ENCODE data around the gene DGLUCY.

The DGLUCY gene

GRCh38 chr14:91108941-91109611 is 4.8 kb upstream of the DGLUCY start:
- DNase-seq (ENCODE audit: low read depth): no peak
- TF ChIP-seq, protein P1, sequence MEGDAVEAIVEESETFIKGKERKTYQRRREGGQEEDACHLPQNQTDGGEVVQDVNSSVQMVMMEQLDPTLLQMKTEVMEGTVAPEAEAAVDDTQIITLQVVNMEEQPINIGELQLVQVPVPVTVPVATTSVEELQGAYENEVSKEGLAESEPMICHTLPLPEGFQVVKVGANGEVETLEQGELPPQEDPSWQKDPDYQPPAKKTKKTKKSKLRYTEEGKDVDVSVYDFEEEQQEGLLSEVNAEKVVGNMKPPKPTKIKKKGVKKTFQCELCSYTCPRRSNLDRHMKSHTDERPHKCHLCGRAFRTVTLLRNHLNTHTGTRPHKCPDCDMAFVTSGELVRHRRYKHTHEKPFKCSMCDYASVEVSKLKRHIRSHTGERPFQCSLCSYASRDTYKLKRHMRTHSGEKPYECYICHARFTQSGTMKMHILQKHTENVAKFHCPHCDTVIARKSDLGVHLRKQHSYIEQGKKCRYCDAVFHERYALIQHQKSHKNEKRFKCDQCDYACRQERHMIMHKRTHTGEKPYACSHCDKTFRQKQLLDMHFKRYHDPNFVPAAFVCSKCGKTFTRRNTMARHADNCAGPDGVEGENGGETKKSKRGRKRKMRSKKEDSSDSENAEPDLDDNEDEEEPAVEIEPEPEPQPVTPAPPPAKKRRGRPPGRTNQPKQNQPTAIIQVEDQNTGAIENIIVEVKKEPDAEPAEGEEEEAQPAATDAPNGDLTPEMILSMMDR (conservative IDR thresholded peaks at IDR 0.05; ENCODE audit: low read depth, low read length): no peak
- H3K4me3 ChIP-seq (ENCODE audit: low read depth, low read length): no peak overlapping the region

DNA sequence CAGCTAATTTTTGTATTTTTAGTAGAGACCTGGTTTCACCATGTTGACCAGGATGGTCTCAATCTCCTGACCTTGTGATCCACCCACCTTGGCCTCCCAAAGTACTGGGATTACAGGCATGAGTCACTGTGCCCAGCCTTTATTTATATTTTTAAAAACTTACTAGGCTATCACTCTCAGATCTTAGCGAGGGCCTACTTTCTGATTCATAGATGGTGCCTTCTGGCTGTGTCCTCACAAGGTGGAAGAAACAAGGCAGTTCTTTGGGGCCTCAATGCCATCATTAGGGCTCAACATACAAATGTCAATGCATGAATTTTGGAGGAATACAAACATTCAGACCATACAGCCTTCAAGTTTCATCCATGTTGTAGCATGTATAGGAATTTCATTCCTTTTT is 2.4 kb upstream of the DGLUCY start:
- no peak for DNase-seq (ENCODE audit: low read depth)
- TF ChIP-seq, protein P1 (conservative IDR thresholded peaks at IDR 0.05; ENCODE audit: low read depth, low read length): no peak
- no peak overlapping the region for H3K4me3 ChIP-seq (ENCODE audit: low read depth, low read length)

DNA sequence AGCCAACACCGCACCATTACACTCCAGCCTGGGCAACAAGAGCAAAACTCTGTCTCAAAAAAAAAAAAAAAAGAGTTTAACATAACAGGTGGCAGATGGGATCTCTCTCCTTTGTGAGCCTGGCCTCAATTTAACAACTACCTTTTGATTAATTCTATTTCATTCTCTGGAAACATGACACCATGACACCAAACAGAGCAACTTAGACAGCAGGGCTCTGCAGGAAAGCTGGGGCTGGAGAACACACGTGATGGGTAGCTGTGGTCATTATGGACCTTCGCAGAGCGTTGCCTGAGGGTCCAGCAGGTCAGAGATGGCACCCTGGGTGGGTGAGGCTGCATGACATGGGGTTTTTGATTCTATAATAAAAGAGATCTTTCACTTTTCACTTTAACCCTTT is 1.7 kb upstream of the DGLUCY start:
- H3K4me3 ChIP-seq (ENCODE audit: low read depth, low read length): no peak overlapping the region
- DNase-seq (ENCODE audit: low read depth): no peak
- TF ChIP-seq, protein P1 (conservative IDR thresholded peaks at IDR 0.05; ENCODE audit: low read depth, low read length): no peak

GRCh38 chr14:91114079-91115065 is 499 bp downstream of the DGLUCY start:
- peak overlapping the region; percentile 60 for H3K4me3 ChIP-seq (ENCODE audit: low read depth, low read length)
- TF ChIP-seq, protein P1 (conservative IDR thresholded peaks at IDR 0.05; ENCODE audit: low read depth, low read length): no peak
- DNase-seq (ENCODE audit: low read depth): peak; percentile 81

- H3K4me3 ChIP-seq (ENCODE audit: low read depth, low read length): no peak overlapping the region
- DNase-seq (ENCODE audit: low read depth): no peak
- TF ChIP-seq, protein P1 (conservative IDR thresholded peaks at IDR 0.05; ENCODE audit: low read depth, low read length): no peak
These were observed 2.3 kb downstream of the DGLUCY start for GRCh38 chr14:91115986-91116770.

- TF ChIP-seq, protein P1 (conservative IDR thresholded peaks at IDR 0.05; ENCODE audit: low read depth, low read length): no peak
- no peak overlapping the region for H3K4me3 ChIP-seq (ENCODE audit: low read depth, low read length)
- DNase-seq (ENCODE audit: low read depth): no peak
These were observed 3.2 kb downstream of the DGLUCY start for GRCh38 chr14:91116913-91117588.
